ENCODE measurements around the gene NUDT16L1.
A peak's percentile ranks its signal among the peaks of the same experiment; 100 is the strongest.

The NUDT16L1 gene

GRCh38 chr16:4693296-4693955, at the start of gene NUDT16L1:
Gene NUDT16L1, plus strand, starts transcription at chr16:4693562. Its CDS starts 165 bp downstream, at chr16:4693727.
- peak; percentile 93 for DNase-seq (ENCODE audit: low read depth)

- no peak for DNase-seq (ENCODE audit: low read depth)
Observed at GRCh38 chr16:4646773-4647643, 46.4 kb upstream of the NUDT16L1 start.

- no peak for DNase-seq (ENCODE audit: low read depth)
Observed at GRCh38 chr16:4647644-4647980, 45.8 kb upstream of the NUDT16L1 start.

GRCh38 chr16:4648917-4649316, 44.4 kb upstream of the NUDT16L1 start:
- DNase-seq (ENCODE audit: low read depth), result no peak

- no peak for DNase-seq (ENCODE audit: low read depth)
Observed at GRCh38 chr16:4649744-4650442, 43.5 kb upstream of the NUDT16L1 start.

GRCh38 chr16:4650443-4651074, 42.8 kb upstream of the NUDT16L1 start:
- DNase-seq (ENCODE audit: low read depth), result peak; percentile 65

- DNase-seq (ENCODE audit: low read depth), result no peak
Observed at GRCh38 chr16:4651827-4652226, 41.5 kb upstream of the NUDT16L1 start.

GRCh38 chr16:4652561-4652960, 40.8 kb upstream of the NUDT16L1 start:
- no peak for DNase-seq (ENCODE audit: low read depth)

- no peak for DNase-seq (ENCODE audit: low read depth)
Observed at GRCh38 chr16:4654011-4654963, 39.1 kb upstream of the NUDT16L1 start.

- no peak for DNase-seq (ENCODE audit: low read depth)
Observed at GRCh38 chr16:4654964-4655590, 38.3 kb upstream of the NUDT16L1 start.

- no peak for DNase-seq (ENCODE audit: low read depth)
Observed at GRCh38 chr16:4655801-4656200, 37.6 kb upstream of the NUDT16L1 start.

- no peak for DNase-seq (ENCODE audit: low read depth)
Observed at GRCh38 chr16:4656221-4656620, 37.1 kb upstream of the NUDT16L1 start.

GRCh38 chr16:4656695-4657686, 36.4 kb upstream of the NUDT16L1 start:
- no peak for DNase-seq (ENCODE audit: low read depth)

GRCh38 chr16:4659363-4660353, 33.7 kb upstream of the NUDT16L1 start:
- no peak for DNase-seq (ENCODE audit: low read depth)

- DNase-seq (ENCODE audit: low read depth), result peak; percentile 47
Observed at GRCh38 chr16:4660454-4661007, 32.8 kb upstream of the NUDT16L1 start.

GRCh38 chr16:4661661-4662060, 31.7 kb upstream of the NUDT16L1 start:
- no peak for DNase-seq (ENCODE audit: low read depth)

GRCh38 chr16:4663465-4663776, 29.9 kb upstream of the NUDT16L1 start:
- DNase-seq (ENCODE audit: low read depth), result no peak

Data from ELR (cell line).